Keratinocyte (primary cell): ENCODE results near the gene SLFNL1. TPM values are rescaled to one million over a fixed set of nuclear protein-coding genes. Genes with fewer than 3 reads are reported as not detected.

Experiments
- DNase-seq: peaks from one replicate; pipeline ENCODE4 v3.0.0-alpha.2; 2011; ENCODE audit warnings: low read depth, missing footprints, low spot score
- FAIRE-seq: peaks from 2 replicates; lab custom pipeline; 2011; peaks lifted over from hg19 to GRCh38; lab: Jason Lieb, UNC
- H2AFZ ChIP-seq: 2 replicates; pipeline ENCODE4 v1.6.0; 2012; ENCODE audit warnings: low read length, control low read depth, inconsistent platforms; ENCODE audit not compliant: control insufficient read depth
- H3K27ac ChIP-seq: 2 replicates; pipeline ENCODE4 v1.5.1; 2011; ENCODE audit warnings: low read length; ENCODE audit not compliant: control insufficient read depth, insufficient read depth
- H3K27me3 ChIP-seq: 3 replicates; pipeline ENCODE4 v1.6.0; 2011; ENCODE audit warnings: low read length; ENCODE audit not compliant: control insufficient read depth, insufficient read depth; ENCODE audit errors: extremely low read depth
- H3K36me3 ChIP-seq, 2 experiments: 2 replicates in 1 of 2; 3 replicates in 1 of 2; pipeline ENCODE4 v1.5.1; 2011; ENCODE audit warnings: low read length in 2 of 2, mild to moderate bottlenecking in 1 of 2; ENCODE audit not compliant: control insufficient read depth in 2 of 2, insufficient read depth in 2 of 2; ENCODE audit errors: extremely low read depth in 1 of 2
- H3K4me1 ChIP-seq: 3 replicates; pipeline ENCODE4 v1.5.1; 2011; ENCODE audit warnings: low read length; ENCODE audit not compliant: control insufficient read depth, insufficient read depth; ENCODE audit errors: extremely low read depth
- H3K4me2 ChIP-seq: 3 replicates; pipeline ENCODE4 v1.6.0; 2011; ENCODE audit warnings: low read depth, low read length; ENCODE audit not compliant: control insufficient read depth, insufficient read depth; ENCODE audit errors: extremely low read depth
- H3K4me3 ChIP-seq, 3 experiments: fragments of 200-600 bp in 1 of 3; sonication (generic) in 1 of 3; 2 replicates in 2 of 3; 3 replicates in 1 of 3; pipeline ENCODE4 v1.5.1; 2011 to 2016; ENCODE audit warnings: low read length in 3 of 3, mild to moderate bottlenecking in 3 of 3, control low read depth in 2 of 3, inconsistent platforms in 1 of 3, low read depth in 1 of 3, mixed read lengths in 1 of 3, mixed run types in 1 of 3, moderate library complexity in 1 of 3; ENCODE audit not compliant: control insufficient read depth in 2 of 3, insufficient read depth in 2 of 3; ENCODE audit errors: extremely low read depth in 1 of 3
- H3K79me2 ChIP-seq: 2 replicates; pipeline ENCODE4 v1.6.0; 2012; ENCODE audit warnings: low read length; ENCODE audit not compliant: control insufficient read depth, insufficient read depth
- H3K9ac ChIP-seq: 3 replicates; pipeline ENCODE4 v1.6.0; 2011; ENCODE audit warnings: low read length; ENCODE audit not compliant: control insufficient read depth, insufficient read depth; ENCODE audit errors: extremely low read depth
- H3K9me1 ChIP-seq: 3 replicates; pipeline ENCODE4 v1.6.0; 2011; ENCODE audit warnings: low read length; ENCODE audit not compliant: control insufficient read depth, insufficient read depth; ENCODE audit errors: extremely low read depth
- H3K9me3 ChIP-seq: 2 replicates; pipeline ENCODE4 v1.5.1; 2012; ENCODE audit warnings: low read depth, low read length; ENCODE audit not compliant: control insufficient read depth
- H4K20me1 ChIP-seq: 3 replicates; pipeline ENCODE4 v1.6.0; 2011; ENCODE audit warnings: low read length; ENCODE audit not compliant: control insufficient read depth, insufficient read depth; ENCODE audit errors: extremely low read depth
- EZH2 ChIP-seq: IDR thresholded peaks from one replicate; pipeline ENCODE4 v1.6.1; 2012; ENCODE audit warnings: inconsistent platforms, mild to moderate bottlenecking, low read length, moderate library complexity
- dilution Hi-C: fragments of 300-500 bp; cut with MboI; formaldehyde crosslinking; loops from one replicate; pipeline ENCODE4 v1.7.0; 2020; ENCODE audit warnings: low sequenced_read_pairs; ENCODE audit not compliant: extremely low pct_ligation_motif_present
- polyA plus RNA-seq, 5 experiments: library from polyadenylated mRNA; depleted of rRNA in 3 of 5; stranded (reverse) in 3 of 5; stranded (forward) in 1 of 5; unstranded in 1 of 5; fragments of >200 nt; gene quantifications; 1 replicate in 1 of 5; 2 replicates in 3 of 5; 3 replicates in 1 of 5; pipeline versions ENCODE4 v1.2.1 to v1.2.3, GENCODE V29; 2011 to 2012; ENCODE audit warnings: missing spikeins in 2 of 5, low read depth in 1 of 5, low replicate concordance in 1 of 5
- TF ChIP-seq, protein P1 (sequence below), 3 experiments: IDR thresholded peaks in 1 of 3; conservative IDR thresholded peaks in 1 of 3; optimal IDR thresholded peaks in 1 of 3; 2 replicates in 2 of 3; 3 replicates in 1 of 3; pipeline versions ENCODE3 to v1.5.1; 2011; ENCODE audit warnings: low read length in 3 of 3, mild to moderate bottlenecking in 3 of 3, moderate library complexity in 2 of 3, control low read depth in 1 of 3, inconsistent platforms in 1 of 3; ENCODE audit not compliant: insufficient read depth in 2 of 3; ENCODE audit errors: extremely low read depth in 1 of 3

The SLFNL1 gene
- polyA plus RNA-seq, 1 donor (not counting 4 experiments of a cell fraction or from before 2014, with no cell fraction given), result not detected

DNA sequence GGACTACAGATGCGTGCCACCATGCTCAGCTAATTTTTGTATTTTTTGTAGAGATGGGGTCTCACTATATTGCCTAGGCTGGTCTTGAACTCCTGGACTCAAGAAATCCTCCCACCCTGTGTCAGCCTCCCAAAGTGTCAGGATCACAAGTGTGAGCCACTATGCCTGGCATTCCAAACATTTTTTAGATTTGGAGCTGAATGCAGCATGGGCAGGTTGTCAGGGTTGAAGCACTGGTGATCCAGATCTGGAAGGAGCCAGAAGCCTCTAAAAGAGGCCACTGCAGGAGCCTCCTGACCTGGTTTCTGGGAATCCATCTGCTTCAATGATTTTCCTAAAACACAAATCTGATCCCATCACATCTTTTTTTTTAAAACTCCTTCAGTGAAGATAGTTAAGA, 43.8 kb downstream of the SLFNL1 start:
- Histone ChIP-seq H4K20me1 (peaks cover 9% of the 10 kb centered on the region), H3K9ac (no peak overlapping the region), H3K4me3 (no peak overlapping the region), H3K9me1 (no peaks in the 10 kb centered on the region), H3K27me3 (no peaks in the 10 kb centered on the region), H3K36me3 (peaks cover 0 to 8% of the 10 kb centered on the region in 2 experiments), H3K9me3 (no peaks in the 10 kb centered on the region), H3K4me2 (no peak overlapping the region), H3K79me2 (peaks cover 28% of the 10 kb centered on the region), H2AFZ (no peak overlapping the region), H3K27ac (no peak overlapping the region), H3K4me1 (peaks cover 19% of the 10 kb centered on the region)
- DNase-seq (no peak), FAIRE-seq (no peak)
- dilution Hi-C loops, result no loop called here
- TF ChIP-seq, protein P1, sequence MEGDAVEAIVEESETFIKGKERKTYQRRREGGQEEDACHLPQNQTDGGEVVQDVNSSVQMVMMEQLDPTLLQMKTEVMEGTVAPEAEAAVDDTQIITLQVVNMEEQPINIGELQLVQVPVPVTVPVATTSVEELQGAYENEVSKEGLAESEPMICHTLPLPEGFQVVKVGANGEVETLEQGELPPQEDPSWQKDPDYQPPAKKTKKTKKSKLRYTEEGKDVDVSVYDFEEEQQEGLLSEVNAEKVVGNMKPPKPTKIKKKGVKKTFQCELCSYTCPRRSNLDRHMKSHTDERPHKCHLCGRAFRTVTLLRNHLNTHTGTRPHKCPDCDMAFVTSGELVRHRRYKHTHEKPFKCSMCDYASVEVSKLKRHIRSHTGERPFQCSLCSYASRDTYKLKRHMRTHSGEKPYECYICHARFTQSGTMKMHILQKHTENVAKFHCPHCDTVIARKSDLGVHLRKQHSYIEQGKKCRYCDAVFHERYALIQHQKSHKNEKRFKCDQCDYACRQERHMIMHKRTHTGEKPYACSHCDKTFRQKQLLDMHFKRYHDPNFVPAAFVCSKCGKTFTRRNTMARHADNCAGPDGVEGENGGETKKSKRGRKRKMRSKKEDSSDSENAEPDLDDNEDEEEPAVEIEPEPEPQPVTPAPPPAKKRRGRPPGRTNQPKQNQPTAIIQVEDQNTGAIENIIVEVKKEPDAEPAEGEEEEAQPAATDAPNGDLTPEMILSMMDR (optimal IDR thresholded peaks at IDR 0.05 in 1 of 3, IDR thresholded peaks at IDR 0.05 in 1 of 3, conservative IDR thresholded peaks at IDR 0.05 in 1 of 3; ENCODE audit: extremely low read depth in 1 of 3, insufficient read depth in 2 of 3, low read length in 3 of 3), result no peak
- no peak for TF ChIP-seq EZH2

DNA sequence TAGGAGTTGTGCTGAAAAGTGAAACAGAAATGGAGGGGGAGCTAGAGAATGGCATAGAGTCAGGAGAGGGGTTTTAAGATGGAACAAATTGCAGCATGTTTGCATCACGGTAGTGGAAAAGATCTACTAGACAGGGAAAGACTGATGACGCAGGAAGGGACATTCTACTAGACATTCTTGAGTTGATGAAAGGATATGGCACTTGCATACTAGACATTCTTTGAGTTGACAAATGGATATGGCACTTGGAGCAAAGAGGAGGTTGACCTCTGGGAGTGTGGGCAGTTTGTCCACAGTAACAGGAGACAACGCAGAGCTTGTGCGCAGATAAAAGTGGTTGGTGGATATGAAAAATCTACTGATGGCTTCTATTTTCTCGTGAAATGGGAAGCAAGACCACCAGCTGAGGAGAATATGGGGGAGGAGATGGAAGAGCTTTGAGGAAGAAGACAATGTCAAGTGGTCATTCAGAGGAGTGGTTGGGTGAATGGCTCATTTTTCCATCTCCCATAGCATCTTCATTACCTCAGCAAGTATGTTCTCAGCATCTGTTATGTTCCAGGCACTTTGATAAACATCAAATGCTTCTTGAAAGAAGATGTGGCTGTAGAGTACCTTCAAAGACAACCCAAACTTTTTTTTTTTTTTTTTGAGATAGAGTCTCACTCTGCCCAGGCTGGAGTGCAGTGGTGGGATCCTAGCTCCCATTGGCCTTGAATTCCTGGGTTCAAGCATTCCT, 44.4 kb downstream of the SLFNL1 start:
- H3K4me2 ChIP-seq, result no peak overlapping the region
- H3K4me1 ChIP-seq, result peaks cover 16% of the 10 kb centered on the region
- H3K9me3 ChIP-seq, result no peaks in the 10 kb centered on the region
- DNase-seq, result no peak
- H3K27me3 ChIP-seq, result no peaks in the 10 kb centered on the region
- no peak overlapping the region for H2AFZ ChIP-seq
- peaks cover 0 to 8% of the 10 kb centered on the region in 2 experiments for H3K36me3 ChIP-seq
- H3K9ac ChIP-seq, result no peak overlapping the region
- TF ChIP-seq EZH2, result no peak
- TF ChIP-seq, protein P1 (optimal IDR thresholded peaks at IDR 0.05 in 1 of 3, IDR thresholded peaks at IDR 0.05 in 1 of 3, conservative IDR thresholded peaks at IDR 0.05 in 1 of 3; ENCODE audit: extremely low read depth in 1 of 3, insufficient read depth in 2 of 3, low read length in 3 of 3), result no peak
- H3K9me1 ChIP-seq, result no peaks in the 10 kb centered on the region
- peaks cover 22% of the 10 kb centered on the region for H3K79me2 ChIP-seq
- FAIRE-seq, result no peak
- H3K27ac ChIP-seq, result no peak overlapping the region
- dilution Hi-C loops, result no loop called here
- H3K4me3 ChIP-seq, result no peak overlapping the region
- peaks cover 9% of the 10 kb centered on the region for H4K20me1 ChIP-seq
